Small intestine (tissue), 7 donors: ENCODE data around the gene ARHGDIG. TPM values are rescaled to one million over a fixed set of nuclear protein-coding genes. Genes with fewer than 3 reads are reported as not detected.
A peak's percentile ranks its signal among the peaks of the same experiment; 100 is the strongest.

Experiments
- DNase-seq, 2 donors: peaks; one replicate each; pipeline versions ENCODE4 v3.0.0 to v3.0.0-alpha.2; 2013
- FAIRE-seq: peaks from 2 replicates; lab custom pipeline; 2012; peaks lifted over from hg19 to GRCh38; lab: Jason Lieb, UNC
- H3K27ac ChIP-seq, 3 donors: one replicate each; pipeline ENCODE4 v1.5.1; 2013; ENCODE audit warnings: low read length in 2 of 3, mild to moderate bottlenecking in 2 of 3, control low read depth in 1 of 3, inconsistent platforms in 1 of 3, low read depth in 1 of 3, moderate library complexity in 1 of 3
- H3K27me3 ChIP-seq, 3 donors: one replicate each; pipeline ENCODE4 v1.6.1; 2013; ENCODE audit warnings: low read length in 3 of 3, inconsistent platforms in 1 of 3; ENCODE audit not compliant: control insufficient read depth in 3 of 3, insufficient read depth in 3 of 3
- H3K36me3 ChIP-seq, 3 donors: one replicate each; pipeline ENCODE4 v1.6.1; 2013; ENCODE audit warnings: low read length in 3 of 3, inconsistent platforms in 1 of 3, low read depth in 1 of 3, mild to moderate bottlenecking in 1 of 3, moderate library complexity in 1 of 3; ENCODE audit not compliant: control insufficient read depth in 3 of 3, insufficient read depth in 2 of 3
- H3K4me1 ChIP-seq, 3 donors: one replicate each; pipeline ENCODE4 v1.6.1; 2013; ENCODE audit warnings: low read length in 2 of 3, inconsistent platforms in 1 of 3, low read depth in 1 of 3, mild to moderate bottlenecking in 1 of 3, moderate library complexity in 1 of 3; ENCODE audit not compliant: control insufficient read depth in 3 of 3, insufficient read depth in 2 of 3
- H3K4me3 ChIP-seq, 3 donors: one replicate each; pipeline ENCODE4 v1.5.1; 2013; ENCODE audit warnings: low read length in 3 of 3, control low read depth in 1 of 3, inconsistent platforms in 1 of 3, low read depth in 1 of 3, mild to moderate bottlenecking in 1 of 3, moderate library complexity in 1 of 3
- H3K9me3 ChIP-seq, 2 donors: one replicate each; pipeline ENCODE4 v1.6.1; 2013; ENCODE audit warnings: low read depth in 1 of 2, low read length in 1 of 2; ENCODE audit not compliant: control insufficient read depth in 2 of 2, insufficient read depth in 1 of 2
- WGBS, 3 donors: extraction: QIAGEN DNeasy Blood & Tissue Kit; methylation state at CpG; one replicate each; pipeline ENCODE4 v1.1.7; 2013; 5-methylcytosine and 5-hydroxymethylcytosine counted together
- polyA plus RNA-seq, 4 donors: library from polyadenylated mRNA; stranded (reverse) in 3 of 4; unstranded in 1 of 4; fragments of 200-250 nt in 3 of 4; fragments of 120-200 nt in 1 of 4; gene quantifications; one replicate each; pipeline versions ENCODE4 v1.2.1 to v1.2.3, GENCODE V29; 2013
- donor health status: healthy with polysubstance abuse.
- donor health status: control.
- donor health status: control.
- donor health status: Bipolar disorder and iron deficiency.
- donor health status: healthy.

The ARHGDIG gene
- polyA plus RNA-seq, 4 donors, result 0.32 to 81.6 (median 14.2) TPM

GRCh38 chr16:280005-280460, 358 bp upstream of the ARHGDIG start:
- FAIRE-seq, result no peak
- DNase-seq, result no peak
- Histone ChIP-seq H3K4me3 (peak overlapping the region in 1 of 3 donors; percentile 37), H3K9me3 (peaks cover 0 to 2% of the 10 kb centered on the region in 2 donors), H3K36me3 (peaks cover 0 to 4% (median 0%) of the 10 kb centered on the region in 3 donors), H3K4me1 (peaks cover 0 to 13% (median 2%) of the 10 kb centered on the region in 3 donors), H3K27me3 (peaks cover 0 to 56% (median 0%) of the 10 kb centered on the region in 3 donors), H3K27ac (no peak overlapping the region)
- WGBS, 3 donors, result 6 to 14% (median 6%) methylated on average over 17 to 47 of the region's 47 CpGs

- H3K36me3 ChIP-seq, result peaks cover 0 to 5% (median 0%) of the 10 kb centered on the region in 3 donors
- H3K4me3 ChIP-seq, result peak overlapping the region in 1 of 3 donors; percentile 15
- 29 to 41% (median 34%) methylated on average over 14 to 27 of the region's 27 CpGs for WGBS, 3 donors
- DNase-seq (no peak), FAIRE-seq (no peak)
- peaks cover 0 to 10% (median 2%) of the 10 kb centered on the region in 3 donors for H3K4me1 ChIP-seq
- H3K27ac ChIP-seq, result no peak overlapping the region
- H3K9me3 ChIP-seq, result peaks cover 0 to 7% of the 10 kb centered on the region in 2 donors
- H3K27me3 ChIP-seq, result peaks cover 0 to 49% (median 0%) of the 10 kb centered on the region in 3 donors
Measured at GRCh38 chr16:280991-281659, 734 bp downstream of the ARHGDIG start.

GRCh38 chr16:281660-282255, 1.4 kb downstream of the ARHGDIG start:
- Histone ChIP-seq H3K27ac (no peak overlapping the region), H3K27me3 (peaks cover 0 to 42% (median 0%) of the 10 kb centered on the region in 3 donors), H3K4me3 (no peak overlapping the region), H3K4me1 (peaks cover 0 to 10% (median 2%) of the 10 kb centered on the region in 3 donors), H3K9me3 (peaks cover 0 to 10% of the 10 kb centered on the region in 2 donors), H3K36me3 (peaks cover 0 to 12% (median 2%) of the 10 kb centered on the region in 3 donors)
- FAIRE-seq, result no peak
- 17 to 52% (median 30%) methylated on average over 24 to 25 of the region's 25 CpGs for WGBS, 3 donors
- DNase-seq, result no peak

- peaks cover 0 to 41% (median 0%) of the 10 kb centered on the region in 3 donors for H3K27me3 ChIP-seq
- 74 to 86% (median 76%) methylated on average over 15 to 22 of the region's 22 CpGs for WGBS, 3 donors
- DNase-seq, result no peak
- H3K27ac ChIP-seq, result no peak overlapping the region
- FAIRE-seq, result no peak
- H3K36me3 ChIP-seq, result peaks cover 0 to 19% (median 6%) of the 10 kb centered on the region in 3 donors
- H3K9me3 ChIP-seq, result peaks cover 0 to 10% of the 10 kb centered on the region in 2 donors
- H3K4me1 ChIP-seq, result peaks cover 0 to 10% (median 2%) of the 10 kb centered on the region in 3 donors
- H3K4me3 ChIP-seq, result no peak overlapping the region
Measured at GRCh38 chr16:282491-282890, 2.1 kb downstream of the ARHGDIG start.

DNA sequence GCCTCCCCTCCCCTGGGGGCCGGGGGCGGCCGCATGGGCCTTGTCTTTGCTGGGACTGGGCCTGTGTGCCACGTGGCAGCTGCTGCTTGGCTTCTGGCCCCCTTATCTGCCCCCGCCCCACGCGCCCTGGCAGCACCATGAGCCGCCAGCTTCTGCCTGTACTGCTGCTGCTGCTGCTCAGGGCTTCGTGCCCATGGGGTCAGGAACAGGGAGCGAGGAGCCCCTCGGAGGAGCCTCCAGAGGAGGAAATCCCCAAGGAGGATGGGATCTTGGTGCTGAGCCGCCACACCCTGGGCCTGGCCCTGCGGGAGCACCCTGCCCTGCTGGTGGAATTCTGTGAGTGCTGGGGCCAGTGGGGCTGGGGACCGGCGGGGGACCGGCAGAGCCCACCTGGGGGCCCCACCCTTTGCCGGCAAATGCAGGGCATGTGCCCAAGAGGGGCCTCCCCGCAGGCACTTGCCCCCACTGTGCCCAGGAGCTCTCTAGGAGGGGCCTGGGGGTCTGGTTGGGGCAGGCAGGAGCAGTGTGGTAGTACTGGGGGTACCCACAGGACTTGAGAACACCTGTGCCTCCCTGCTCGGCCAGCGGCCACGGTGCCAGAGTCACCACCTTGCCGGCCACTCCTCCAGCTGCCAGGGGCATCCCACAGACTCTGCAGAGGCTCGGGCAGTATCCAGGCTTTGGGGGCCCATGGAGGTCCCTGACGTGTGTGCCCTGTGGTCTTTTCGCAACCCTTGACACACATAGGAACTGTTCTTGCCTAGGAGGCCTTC, 2.8 kb downstream of the ARHGDIG start, which contains the start of gene PDIA2:
PDIA2 (plus strand) TSS at position 132 of the 773 bp plus-strand sequence; CDS start at position 138, 6 bp downstream.
- Histone ChIP-seq H3K4me3 (no peak within 1 kb of the TSS), H3K9me3 (peaks cover 0 to 10% of the 10 kb centered on the region in 2 donors), H3K4me1 (peaks cover 0 to 10% (median 2%) of the 10 kb centered on the region in 3 donors), H3K27ac (no peak within 1 kb of the TSS), H3K36me3 (peaks cover 0 to 26% (median 6%) of the 10 kb centered on the region in 3 donors), H3K27me3 (peaks cover 0 to 41% (median 0%) of the 10 kb centered on the region in 3 donors)
- DNase-seq, result no peak
- 27 to 58% (median 50%) methylated on average over 23 to 25 of the region's 25 CpGs for WGBS, 3 donors
- no peak for FAIRE-seq

- Histone ChIP-seq H3K4me1 (peaks cover 0 to 10% (median 2%) of the 10 kb centered on the region in 3 donors), H3K9me3 (peaks cover 0 to 10% of the 10 kb centered on the region in 2 donors), H3K27ac (no peak overlapping the region), H3K36me3 (peaks cover 2 to 39% (median 9%) of the 10 kb centered on the region in 3 donors), H3K4me3 (no peak overlapping the region), H3K27me3 (peaks cover 0 to 31% (median 0%) of the 10 kb centered on the region in 3 donors)
- DNase-seq (no peak), FAIRE-seq (no peak)
- WGBS, 3 donors, result 89 to 91% (median 90%) methylated on average over 45 to 52 of the region's 52 CpGs
Measured at GRCh38 chr16:284204-285120, 4.1 kb downstream of the ARHGDIG start.

DNA sequence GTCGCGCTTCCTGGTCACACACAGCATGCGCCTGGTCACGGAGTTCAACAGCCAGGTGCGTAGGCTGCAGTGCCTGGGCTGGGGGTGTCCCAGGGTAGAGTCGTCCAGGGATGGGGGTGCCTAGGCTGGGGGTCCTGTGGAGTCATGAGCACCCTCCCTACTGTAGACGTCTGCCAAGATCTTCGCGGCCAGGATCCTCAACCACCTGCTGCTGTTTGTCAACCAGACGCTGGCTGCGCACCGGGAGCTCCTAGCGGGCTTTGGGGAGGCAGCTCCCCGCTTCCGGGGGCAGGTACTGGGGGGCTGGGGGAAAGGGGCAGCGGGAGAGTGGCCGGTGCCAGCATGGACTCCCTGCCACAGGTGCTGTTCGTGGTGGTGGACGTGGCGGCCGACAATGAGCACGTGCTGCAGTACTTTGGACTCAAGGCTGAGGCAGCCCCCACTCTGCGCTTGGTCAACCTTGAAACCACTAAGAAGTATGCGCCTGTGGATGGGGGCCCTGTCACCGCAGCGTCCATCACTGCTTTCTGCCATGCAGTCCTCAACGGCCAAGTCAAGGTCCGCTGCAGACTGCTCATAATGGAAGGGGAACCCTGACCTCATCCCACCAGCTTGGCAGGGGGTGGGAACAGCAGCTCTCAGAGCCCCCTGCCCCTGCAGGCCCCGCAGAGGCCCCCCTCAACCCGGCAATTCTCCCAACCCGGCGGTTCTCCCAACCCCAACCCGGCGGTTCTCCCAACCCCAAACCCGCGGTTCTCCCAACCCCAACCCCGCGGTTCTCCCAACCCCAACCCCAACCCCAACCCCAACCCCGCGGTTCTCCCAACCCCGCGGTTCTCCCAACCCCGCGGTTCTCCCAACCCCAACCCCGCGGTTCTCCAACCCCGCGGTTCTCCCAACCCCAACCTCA, 5.0 kb downstream of the ARHGDIG start:
- Histone ChIP-seq H3K27me3 (peaks cover 0 to 24% (median 0%) of the 10 kb centered on the region in 3 donors), H3K4me1 (peaks cover 0 to 10% (median 2%) of the 10 kb centered on the region in 3 donors), H3K36me3 (peaks cover 2 to 48% (median 11%) of the 10 kb centered on the region in 3 donors), H3K4me3 (no peak overlapping the region), H3K27ac (no peak overlapping the region), H3K9me3 (peaks cover 0 to 10% of the 10 kb centered on the region in 2 donors)
- DNase-seq (no peak), FAIRE-seq (no peak)
- 87 to 90% (median 89%) methylated on average over 38 to 48 of the region's 48 CpGs for WGBS, 3 donors
